Hair follicle dermal papilla cell (primary cell): Measurements from ENCODE around the gene PWWP3B. TPM values are rescaled to one million over a fixed set of nuclear protein-coding genes. Genes with fewer than 3 reads are reported as not detected.

ENCODE experiments used
- total RNA-seq: library from RNA; depleted of rRNA; stranded (reverse); fragments of >200 nt; gene quantifications from 2 replicates; pipeline ENCODE4 v1.2.3, GENCODE V29; 2012

PWWP3B gene
- total RNA-seq, result under 0.01 TPM in 1 of 2 replicates, not detected in the other

DNA sequence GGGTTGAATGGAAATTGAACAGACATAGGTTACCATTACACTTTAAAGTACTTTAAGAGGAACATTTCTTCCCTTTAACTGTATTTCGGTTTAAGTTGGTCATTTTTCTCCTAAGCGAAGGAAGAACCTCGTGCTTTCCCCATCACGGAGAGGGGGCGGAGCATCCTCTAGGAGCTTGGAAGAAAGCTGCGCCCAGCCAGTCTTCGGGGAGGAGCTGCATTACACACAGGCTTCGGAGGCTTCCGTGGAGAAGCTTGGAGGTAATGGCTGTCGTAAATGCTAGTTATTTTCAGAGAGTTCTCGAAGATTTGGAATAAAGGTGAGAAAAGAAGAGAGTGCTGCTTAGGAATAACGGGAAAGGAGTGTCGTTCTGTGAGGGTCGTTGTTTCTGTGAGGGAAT, at the start of gene PWWP3B:
PWWP3B (plus strand) TSS at position 199 of the 400 bp plus-strand sequence. CDS start 37,128 bp downstream, outside the sequence.

Other genes starting within 250 kb of the PWWP3B start
- gene SERPINA7, start 129.6 kb upstream of the PWWP3B start, total RNA-seq, result not detected in 2 replicates